Stimulated activated CD4-positive, alpha-beta T cell treated with anti-CD3 and anti-CD28 coated beads, TNF-alpha, amount 100 ng/mL, for 24 hours (primary cell): ENCODE data around the gene ISYNA1.

ENCODE experiments used
- DNase-seq, 3 experiments: peaks; one replicate each; pipeline ENCODE4 v3.0.0-alpha.2; 2020; ENCODE audit warnings: low read depth in 3 of 3

ISYNA1 gene

GRCh38 chr19:18443831-18444230 is 5.9 kb upstream of the ISYNA1 start:
- no peak for DNase-seq

DNA sequence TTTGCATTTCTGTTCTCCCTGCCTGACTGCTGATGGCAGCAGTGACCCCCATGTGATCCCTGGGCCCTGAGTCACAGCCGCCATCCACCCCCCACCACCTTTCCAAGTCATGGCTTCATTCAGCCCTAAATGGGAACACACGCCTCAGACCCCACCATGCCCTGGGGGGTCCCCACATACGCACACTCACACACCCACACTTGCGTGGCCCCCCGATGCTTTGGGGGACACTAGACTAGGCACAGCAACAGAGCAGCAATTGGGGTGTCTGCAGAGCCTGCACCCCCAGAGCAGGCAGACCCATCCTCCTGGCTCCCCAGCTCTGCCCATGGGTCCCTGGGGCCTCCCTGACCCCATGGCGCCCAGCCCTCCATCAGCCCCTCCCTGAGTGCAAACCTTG is 5.5 kb upstream of the ISYNA1 start:
- no peak for DNase-seq

DNA sequence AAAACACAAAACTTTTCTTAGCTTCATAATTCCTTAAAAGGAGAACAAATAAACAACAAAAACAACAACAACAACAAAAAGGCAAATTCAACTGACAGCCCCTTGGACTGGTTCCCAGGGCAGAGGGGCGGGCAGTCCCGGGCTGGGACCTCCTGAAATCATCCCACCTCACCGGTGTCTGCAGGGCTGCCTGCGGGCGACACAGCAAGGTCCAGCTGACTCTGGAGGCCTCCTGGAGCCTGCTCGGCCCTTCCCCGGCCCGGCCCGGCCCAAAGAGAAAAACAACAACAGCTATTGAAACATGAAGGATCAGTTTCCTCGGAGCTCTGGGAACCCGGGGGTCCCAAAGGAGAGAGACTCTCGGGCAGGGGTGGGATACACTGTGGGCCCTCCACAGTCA is 5.0 kb upstream of the ISYNA1 start:
- DNase-seq: no peak

DNA sequence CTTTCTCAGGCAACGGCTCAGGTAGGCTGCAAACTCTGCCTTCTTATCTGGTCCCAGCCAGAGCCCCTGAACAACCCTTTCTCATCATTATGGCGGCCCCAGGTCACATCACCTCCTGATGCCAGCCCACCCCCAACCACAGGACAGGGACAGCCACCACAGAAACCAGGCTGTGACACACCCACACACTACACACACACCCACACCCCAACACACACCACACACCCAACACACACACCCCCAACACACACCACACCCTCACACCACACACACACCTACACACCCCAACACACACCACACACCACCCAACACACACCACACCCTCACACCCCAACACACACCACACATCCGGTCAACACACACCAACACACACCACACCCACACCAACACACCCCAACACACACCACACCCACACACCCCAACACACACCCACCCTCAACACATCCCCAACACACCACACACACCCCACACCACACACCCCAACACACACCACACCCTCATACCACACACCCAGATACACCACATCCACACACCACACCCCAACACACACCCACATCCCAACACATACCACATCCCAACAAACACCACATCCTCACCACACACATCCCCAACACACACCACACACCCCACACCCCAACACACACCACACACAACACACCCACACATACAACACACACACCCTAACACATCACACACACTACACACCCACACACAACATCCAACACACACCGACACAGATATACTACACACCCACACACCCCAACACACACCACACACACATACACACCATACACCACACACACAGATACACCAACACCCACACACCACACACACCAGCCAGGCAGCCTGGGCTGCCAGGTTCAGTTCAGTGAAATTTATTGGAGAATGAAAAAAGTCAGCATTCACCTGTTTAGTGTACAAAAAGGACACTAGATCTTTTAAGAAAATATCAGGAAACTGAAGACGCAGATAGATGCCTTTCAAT is 4.2 kb upstream of the ISYNA1 start:
- DNase-seq: no peak

DNA sequence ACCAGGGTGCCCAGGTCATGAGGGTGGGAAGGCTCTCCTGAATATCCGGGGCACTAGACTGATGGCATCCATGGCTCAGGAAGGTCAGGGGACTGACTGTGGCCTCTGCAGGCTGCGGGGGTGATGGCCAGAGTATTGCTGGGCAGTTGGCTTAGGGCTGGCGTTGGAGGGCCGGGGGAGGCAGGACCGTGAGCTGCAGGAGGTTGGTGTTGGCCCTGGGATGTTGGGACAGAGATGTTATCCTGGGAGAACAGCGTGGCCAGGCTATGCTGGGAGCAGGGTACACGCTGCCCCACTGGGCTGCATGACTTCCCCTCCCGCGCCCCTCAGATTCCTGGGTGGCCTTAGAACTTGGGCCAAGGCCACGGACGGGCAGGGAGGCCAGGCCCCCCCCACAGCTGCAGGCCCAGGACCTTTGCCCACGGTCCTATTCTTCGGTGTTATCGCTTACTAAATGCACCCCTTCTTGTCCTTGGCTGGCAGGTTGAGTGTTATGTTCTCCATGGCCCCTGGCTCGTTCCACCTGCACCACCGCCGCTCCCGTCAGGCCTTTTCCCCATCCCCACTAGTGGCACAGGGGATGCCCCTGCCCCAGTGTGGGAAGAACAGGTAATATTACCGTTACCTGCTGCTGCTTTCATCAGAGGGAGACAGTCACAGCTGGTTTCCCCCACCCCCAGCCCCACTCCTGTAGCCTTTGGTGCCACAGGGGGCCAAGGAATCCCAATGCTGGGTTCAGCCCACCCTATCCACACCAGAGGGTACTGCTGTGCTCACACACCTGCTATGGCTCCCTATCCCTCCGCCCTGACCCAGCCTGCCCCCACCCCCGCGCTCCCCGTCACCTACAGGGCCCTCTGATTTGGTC is 3.2 kb upstream of the ISYNA1 start:
- no peak for DNase-seq

DNA sequence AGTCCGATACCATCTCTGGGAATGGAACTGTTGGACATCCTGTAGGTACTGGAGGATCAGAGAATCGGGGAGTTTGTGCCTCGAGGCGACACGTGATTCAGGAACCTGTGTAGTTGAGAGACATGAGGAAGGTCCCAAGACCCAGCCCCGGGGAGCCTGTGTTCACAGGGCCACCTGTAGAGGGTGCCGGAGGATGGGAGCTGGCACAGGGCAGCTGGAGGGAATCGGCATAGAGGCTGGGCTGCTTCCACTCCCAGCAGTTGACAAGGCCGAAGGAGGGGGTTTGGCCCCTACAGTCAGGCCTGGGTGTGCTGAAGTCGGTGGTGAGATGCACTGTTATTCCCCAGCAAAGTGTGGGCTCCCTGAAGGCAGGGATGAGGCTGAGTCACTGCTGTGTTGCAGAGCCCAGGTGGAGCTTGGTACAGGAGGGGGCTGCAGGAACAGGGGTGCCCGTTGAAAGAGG is 2.5 kb upstream of the ISYNA1 start:
- DNase-seq: no peak

DNA sequence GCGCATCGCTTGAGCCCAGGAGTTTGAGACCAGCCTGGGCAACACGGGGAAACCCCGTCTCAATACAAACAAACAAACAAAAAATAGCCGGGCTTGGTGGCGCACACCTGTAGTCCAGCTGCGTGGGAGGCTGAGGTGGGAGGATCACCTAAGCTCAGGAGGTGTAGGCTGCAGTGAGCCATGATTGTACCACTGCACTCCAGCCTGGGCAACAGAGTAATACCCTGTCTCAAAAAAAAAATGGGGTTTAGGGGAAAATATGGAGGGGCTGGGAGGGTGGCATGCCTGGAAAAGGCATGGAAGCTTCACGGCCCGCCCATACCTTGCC is 1.9 kb upstream of the ISYNA1 start:
- DNase-seq: no peak

DNA sequence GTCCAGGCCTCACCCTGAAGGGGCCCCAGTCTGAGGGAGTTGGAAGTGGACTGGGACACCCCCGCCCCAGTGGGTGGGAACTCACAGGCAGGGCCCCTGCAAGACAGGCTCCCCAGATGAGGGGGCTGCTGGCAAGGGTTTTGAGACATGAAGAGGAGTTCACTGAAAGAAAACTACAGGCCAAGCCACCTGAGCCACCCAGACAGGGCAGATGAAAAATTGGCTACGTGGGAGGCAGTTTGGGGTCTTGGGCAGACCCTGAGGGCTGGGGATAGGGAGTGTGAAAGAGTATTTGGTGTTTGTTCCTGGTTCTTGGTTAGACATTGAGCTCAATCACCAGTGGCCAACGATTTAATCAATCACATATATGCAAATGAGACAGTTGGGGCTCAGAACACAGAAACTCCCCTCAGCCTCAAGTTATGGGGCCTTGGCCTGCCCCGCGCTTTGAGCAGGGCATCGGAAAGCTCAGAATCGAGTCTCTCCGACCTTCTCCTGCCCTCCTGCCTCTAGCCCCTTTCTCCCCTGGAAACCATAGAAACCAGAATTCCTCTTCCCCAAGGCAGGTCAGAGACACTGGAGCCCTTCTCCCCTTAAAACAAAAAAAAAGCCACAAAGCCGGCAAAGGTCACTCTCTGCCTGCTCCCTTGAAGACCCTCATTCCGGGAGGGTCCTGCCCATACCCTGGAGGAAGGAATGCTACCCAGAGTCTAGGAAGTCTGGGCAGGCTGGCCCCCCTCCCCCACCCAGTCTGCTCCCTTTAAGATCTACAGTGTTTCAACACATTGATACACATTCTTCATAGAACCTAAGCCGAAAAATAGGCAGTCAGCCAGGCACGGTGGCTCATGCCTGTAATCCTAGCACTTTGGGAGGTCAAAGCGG is 1.3 kb upstream of the ISYNA1 start:
- no peak for DNase-seq

DNA sequence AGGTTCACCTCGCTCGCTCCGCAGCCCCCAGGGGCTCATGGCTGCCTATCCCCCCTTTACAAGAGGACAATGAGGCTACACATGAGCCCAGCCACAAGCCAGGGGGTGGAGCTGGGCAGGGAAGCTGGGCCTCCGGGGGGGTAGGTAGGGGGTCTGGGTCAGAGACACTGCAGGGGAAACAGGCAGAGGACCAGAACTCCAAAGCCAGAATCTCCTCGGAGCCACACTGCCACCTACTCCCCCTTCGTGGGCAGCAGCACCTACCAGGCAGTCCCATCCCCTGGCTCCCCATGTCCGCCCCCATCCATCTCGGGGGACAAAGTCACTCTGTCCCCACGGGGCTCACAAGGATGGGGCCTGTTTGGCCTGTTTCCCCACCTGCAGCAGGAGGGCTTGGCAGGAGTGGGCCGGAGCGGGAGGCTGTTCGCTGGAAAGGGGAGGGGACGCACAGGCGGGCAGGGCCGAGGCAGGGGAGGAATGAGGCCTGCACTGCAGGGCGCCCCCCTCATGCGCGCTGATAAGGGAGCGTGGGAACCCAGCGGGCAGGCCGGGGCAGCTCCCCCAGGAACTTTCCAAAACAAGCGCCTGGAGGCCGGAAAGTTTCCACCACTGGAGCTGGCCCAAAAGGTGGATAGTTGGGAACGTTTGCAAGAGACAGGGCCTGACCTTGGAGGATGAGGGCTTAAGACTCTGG is 545 bp upstream of the ISYNA1 start:
- no peak for DNase-seq

- DNase-seq: peak in 1 of 3 experiments; percentile 76
These were observed 1.1 kb downstream of the ISYNA1 start for GRCh38 chr19:18436671-18437490.

- DNase-seq: no peak
These were observed 1.9 kb downstream of the ISYNA1 start for GRCh38 chr19:18435842-18436670.

- DNase-seq: no peak
These were observed 2.6 kb downstream of the ISYNA1 start for GRCh38 chr19:18435178-18435841.

- DNase-seq: no peak
These were observed 3.3 kb downstream of the ISYNA1 start for GRCh38 chr19:18434411-18435175.

DNA sequence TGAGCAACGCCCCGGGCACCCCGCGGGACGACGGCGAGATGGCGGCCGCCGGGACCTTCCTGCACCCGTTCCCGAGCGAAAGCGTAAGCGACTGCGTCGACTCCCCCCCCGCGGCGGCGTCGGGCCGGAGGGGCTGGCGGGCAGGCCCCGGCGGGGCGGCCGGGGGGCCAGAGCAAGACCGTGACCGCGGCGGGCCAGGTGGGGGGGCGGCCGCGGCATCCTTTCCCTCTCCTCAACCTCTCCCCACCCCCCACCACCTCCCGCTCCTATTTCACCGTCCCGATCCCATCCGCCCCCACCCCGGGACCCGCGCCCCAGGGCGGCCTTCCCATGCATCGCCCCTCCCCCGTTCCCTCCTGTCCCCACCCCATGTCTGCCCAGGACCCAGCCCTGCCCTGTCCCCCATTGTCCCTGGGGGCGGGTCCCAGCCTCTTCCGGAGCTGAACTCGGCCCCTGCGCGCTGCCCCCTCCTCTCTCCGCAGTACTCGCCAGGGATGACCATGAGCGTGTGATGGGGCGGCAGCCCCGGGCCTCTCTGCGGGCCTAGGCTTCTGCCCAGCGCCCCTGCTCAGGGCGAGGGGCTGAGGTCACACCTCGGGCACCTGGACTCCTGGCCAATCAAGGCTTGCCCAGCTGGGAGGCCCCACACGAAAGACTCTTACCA is 4.1 kb downstream of the ISYNA1 start:
- no peak for DNase-seq

DNA sequence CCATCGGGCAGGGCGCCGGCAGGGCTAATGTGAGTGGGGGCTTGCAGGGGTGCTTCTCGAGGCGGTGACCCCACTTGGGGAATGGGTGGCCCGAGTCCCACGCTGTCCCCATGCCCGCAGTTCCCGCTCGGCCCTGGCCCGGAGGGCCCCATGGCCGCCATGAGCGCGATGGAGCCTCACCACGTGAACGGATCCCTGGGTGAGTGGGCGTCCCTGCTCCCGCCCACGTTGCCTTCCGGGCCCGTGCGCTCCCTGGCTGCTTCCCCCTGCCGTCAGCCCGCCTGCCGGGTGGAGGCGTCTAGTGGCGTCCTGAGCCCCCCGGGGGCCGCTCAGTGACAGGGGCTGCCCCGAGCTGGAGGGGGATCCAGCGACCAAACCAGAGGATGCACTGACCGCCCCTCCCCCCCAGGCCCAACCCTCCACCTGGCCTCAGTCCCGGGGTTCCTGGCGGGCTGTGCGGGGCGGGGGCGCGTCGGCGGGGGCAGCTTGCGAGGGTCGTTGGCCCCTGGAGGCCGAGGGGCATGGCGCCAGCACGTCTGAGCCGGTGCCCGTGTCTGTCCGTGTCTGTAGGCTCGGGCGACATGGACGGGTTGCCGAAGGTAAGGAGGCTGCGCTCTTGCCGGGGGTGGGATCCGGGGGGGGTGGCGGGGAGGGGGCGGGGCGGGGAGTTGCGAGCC is 4.8 kb downstream of the ISYNA1 start:
- no peak for DNase-seq

- no peak for DNase-seq
These were observed 5.5 kb downstream of the ISYNA1 start for GRCh38 chr19:18432275-18433014.
